M059J (cell line): Measurements from ENCODE around the gene UNG. TPM values are rescaled to one million over a fixed set of nuclear protein-coding genes. Genes with fewer than 3 reads are reported as not detected.
"Not testable (repeated sequence)": the region's sequence is repeated elsewhere in the genome, so short reads cannot be mapped to it uniquely, and the experiment has no call there.

Experiments used
- DNase-seq: peaks from one replicate; pipeline ENCODE4 v3.0.0-alpha.2; 2012; ENCODE audit warnings: low read depth
- total RNA-seq: library from RNA; depleted of rRNA; stranded (reverse); fragments of >200 nt; shearing (Covaris generic); gene quantifications from 2 replicates; pipeline ENCODE4 v1.2.3, GENCODE V29; 2014; rRNA removed

UNG gene
- 72.3 and 78.1 TPM in 2 replicates for total RNA-seq

DNA sequence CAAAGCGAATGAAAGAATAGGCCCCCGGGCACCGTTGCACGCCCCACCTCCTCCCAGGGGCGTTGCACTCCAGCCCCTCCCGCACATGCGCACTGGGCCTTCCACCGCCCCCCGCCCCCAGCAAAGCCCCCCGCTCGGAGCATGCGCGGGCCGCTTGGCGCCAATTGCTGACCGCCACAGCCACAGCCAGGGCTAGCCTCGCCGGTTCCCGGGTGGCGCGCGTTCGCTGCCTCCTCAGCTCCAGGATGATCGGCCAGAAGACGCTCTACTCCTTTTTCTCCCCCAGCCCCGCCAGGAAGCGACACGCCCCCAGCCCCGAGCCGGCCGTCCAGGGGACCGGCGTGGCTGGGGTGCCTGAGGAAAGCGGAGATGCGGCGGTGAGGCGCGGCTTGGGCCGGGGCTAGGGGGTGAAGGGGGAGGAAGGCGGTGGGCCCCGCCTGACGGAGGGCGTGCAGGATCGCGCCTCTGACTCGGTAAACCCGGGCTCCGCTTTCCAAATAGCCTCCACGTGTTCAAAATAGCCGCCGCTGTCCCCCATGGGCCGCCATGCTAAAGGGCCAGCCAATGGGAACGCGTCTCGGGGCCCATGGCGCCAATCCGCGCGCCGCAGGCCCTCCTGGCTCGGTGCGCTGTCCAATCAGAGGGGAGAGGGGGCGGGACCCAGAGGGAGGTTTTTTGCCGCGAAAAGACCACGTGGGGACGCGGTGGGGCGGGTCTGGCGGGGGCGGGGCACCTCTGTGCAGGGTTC, at the start of gene UNG:
TSS of gene UNG (plus strand) at position 163 of the 748 bp plus-strand sequence. CDS start at position 246, 83 bp downstream.
- peak; percentile 93 for DNase-seq

- not testable (repeated sequence) for DNase-seq
Measured at GRCh38 chr12:109048706-109049105, 48.7 kb upstream of the UNG start.

- DNase-seq, result not testable (repeated sequence)
Measured at GRCh38 chr12:109049794-109050193, 47.6 kb upstream of the UNG start.

DNA sequence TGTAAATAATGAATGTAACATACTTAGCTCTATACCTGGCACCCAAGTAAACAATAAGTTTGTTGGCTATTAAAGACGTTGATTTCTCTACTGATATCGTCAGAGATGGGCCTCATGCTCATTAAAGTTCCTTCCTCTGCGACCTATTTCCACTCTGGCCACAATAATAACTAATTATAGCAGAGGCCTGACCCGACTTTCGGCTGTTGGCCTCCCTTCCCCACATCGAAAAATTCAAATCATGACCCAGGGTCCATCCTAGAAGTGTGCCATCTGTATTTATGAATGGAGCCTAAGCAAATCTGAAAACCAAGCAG, 45.3 kb upstream of the UNG start:
- no peak for DNase-seq

- DNase-seq, result peak; percentile 76
Measured at GRCh38 chr12:109052414-109053323, 44.7 kb upstream of the UNG start, which contains the start of gene USP30. TSS of gene USP30 (plus strand) at chr12:109052576. CDS start at chr12:109052679, 103 bp downstream.

- peak; percentile 35 for DNase-seq
Measured at GRCh38 chr12:109053382-109054123, 43.8 kb upstream of the UNG start.

DNA sequence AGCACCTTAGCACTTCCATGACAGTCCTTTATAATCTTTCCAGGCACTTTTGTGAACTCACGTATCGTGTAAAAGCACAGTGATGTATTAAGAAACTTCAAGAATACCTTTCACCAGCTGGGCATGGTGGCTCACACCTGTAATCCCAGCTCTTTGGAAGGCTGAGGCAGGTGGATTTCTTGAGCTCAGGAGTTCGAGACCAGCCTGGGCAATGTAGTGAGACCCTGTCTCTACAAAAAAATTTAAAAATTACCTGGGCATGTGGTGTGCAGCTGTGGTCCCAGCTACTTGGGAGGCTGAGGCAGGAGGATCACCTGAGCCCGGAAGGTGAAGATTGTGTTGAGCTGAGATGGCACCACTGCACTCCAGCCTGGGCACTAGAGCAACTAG, 43.3 kb upstream of the UNG start:
- not testable (repeated sequence) for DNase-seq

DNA sequence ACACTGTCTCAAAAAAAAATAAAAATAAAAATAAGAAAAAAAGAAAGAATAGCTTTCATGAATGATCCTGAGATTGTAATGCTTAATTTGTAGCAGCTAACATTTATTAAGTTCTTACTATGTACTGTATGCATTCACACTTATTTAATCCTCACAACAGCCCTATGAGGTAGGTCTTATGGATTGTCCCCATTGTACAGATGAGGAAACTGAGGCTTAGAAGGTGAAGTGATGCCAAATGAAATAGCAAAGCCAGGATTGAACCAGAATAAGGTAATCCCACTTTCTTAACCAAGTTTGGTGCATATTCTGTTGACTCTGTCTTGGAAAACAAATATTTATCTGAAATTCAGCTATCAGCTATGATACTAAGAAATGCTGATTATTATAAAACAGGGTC, 42.9 kb upstream of the UNG start:
- no peak for DNase-seq

- DNase-seq, result no peak
Measured at GRCh38 chr12:109056891-109057290, 40.5 kb upstream of the UNG start.

DNA sequence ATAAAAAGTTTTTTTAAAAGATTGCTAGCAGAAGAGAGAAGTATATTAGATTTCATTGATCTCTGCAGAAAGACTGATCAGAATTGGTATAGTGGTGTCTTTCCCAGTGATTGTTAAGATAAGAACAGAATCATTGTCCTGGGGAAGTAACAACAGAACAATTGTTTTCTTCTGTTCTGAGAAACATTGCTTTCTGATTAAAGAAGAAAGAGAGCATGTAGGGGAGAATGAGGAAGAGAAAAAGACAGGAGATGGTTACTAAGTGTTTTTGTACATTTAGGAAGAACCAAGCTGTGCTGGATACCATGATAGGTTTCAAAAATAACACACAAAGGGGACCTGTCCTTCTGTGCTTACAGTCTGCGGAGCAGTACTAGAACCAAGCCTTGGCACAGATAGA, 40.0 kb upstream of the UNG start:
- no peak for DNase-seq

DNA sequence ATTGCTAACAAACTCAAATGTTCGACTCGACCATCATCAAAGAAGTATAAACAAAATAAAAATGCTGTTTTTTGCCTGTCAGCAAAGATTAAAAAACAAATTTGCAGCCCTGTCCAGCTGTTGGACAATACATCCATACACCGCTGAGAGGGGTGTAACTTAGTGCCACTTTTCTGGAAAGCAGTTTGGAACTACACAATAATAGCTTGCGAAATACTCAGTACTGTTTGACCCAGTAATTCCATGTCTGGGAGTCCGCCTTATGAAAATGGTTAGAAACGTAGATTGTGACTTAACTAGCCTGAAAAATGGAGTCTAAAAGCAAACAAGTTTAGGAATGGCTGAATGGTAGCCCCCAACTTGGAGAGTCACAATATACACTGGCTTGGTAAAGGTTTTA, 38.6 kb upstream of the UNG start:
- no peak for DNase-seq

DNA sequence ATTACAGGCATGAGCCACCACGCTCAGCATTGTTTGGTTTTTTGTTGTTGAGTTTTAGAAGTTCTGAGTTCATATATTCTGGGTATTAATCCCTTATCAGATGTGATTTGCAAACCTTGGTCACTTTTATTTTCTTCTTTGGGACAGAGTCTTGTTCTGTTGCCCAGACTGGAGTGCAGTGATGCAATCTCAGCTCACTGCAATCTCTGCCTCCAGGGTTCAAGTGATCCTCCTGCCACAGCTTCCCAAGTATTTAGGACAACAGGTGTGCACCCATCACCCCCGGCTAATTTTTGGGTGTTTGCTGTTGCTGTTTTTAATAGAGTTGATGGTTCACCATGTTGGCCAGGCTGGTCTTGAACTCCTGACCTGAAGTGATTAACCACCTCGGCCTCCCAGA, 33.3 kb upstream of the UNG start:
- DNase-seq, result no peak

- DNase-seq, result no peak
Measured at GRCh38 chr12:109065154-109065852, 32.1 kb upstream of the UNG start.

DNA sequence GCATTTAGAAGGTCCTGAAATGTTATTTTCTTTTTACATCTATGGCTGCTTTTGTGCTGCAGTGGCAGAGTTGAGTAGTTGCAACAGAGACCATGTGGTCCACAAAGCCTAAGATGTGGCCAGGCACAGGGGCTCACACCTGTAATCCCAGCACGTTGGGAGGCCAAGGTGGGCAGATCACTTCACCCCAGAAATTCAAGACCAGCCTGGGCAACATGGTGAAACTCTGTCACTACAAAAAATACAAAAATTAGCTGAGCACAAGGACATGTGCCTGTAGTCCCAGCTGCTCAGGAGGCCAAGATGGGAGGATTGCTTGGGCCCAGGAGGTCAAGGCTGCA, 31.6 kb upstream of the UNG start:
- no peak for DNase-seq

GRCh38 chr12:109069307-109070271, 27.8 kb upstream of the UNG start:
- no peak for DNase-seq

DNA sequence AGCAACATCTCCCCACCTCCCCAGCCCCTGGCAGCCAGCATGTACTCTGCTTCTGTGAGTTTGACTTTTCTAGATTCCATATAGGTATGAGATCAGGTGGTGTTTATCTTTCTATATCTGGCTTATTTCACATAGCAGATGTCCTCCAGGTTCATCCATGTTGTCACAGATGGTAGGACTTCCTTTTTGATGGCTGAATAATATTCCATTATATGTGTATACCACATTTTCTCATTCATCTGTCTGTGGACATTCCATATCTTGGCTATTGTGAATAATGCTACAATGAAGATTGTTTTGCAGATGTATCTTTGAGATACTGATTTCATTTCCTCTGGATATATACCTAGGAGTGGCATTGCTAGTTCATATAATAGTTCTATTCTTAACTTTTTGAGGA, 22.5 kb upstream of the UNG start:
- no peak for DNase-seq

- DNase-seq, result no peak
Measured at GRCh38 chr12:109082751-109083150, 14.6 kb upstream of the UNG start.

GRCh38 chr12:109084425-109084824, 13.0 kb upstream of the UNG start:
- DNase-seq, result no peak

- DNase-seq, result no peak
Measured at GRCh38 chr12:109085590-109085989, 11.8 kb upstream of the UNG start.

DNA sequence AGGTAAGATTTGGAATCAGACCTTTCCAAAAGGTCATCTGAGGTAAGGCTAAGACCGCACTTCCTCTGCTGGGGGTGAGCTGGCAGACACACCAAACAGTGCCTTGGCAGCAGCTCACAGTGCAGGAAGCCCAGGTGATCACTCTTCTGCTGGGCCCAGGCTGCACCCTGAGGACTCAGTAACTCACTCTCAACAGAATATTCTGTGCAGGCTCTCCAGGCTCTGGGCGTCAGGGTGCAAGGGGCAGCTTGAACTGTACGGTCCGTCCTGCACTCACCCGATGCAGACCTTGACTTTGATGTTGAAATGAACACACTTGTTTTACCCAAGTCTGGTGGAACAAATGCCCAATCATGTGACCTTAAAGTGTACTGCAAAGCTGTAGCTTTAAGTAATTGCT, 10.1 kb upstream of the UNG start:
- DNase-seq, result peak; percentile 43

GRCh38 chr12:109088818-109089217, 8.6 kb upstream of the UNG start:
- peak; percentile 45 for DNase-seq
